DMS 273 (cell line): Measurements from ENCODE around the gene EXOC6.

Experiments used
- DNase-seq: peaks from one replicate; lab custom pipeline; 2025; ENCODE audit not compliant: unreplicated experiment; lab: John Stamatoyannopoulos, UW

The EXOC6 gene

GRCh38 chr10:93063144-93063976, 215.0 kb downstream of the EXOC6 start:
- DNase-seq, result no peak

- no peak for DNase-seq
These were observed 215.8 kb downstream of the EXOC6 start for GRCh38 chr10:93063977-93064660.

- no peak for DNase-seq
These were observed 216.7 kb downstream of the EXOC6 start for GRCh38 chr10:93064874-93065660.

- DNase-seq, result peak; percentile 65
These were observed 217.6 kb downstream of the EXOC6 start for GRCh38 chr10:93065675-93066543.

- no peak for DNase-seq
These were observed 218.2 kb downstream of the EXOC6 start for GRCh38 chr10:93066544-93066913.

- no peak for DNase-seq
These were observed 219.4 kb downstream of the EXOC6 start for GRCh38 chr10:93067443-93068365.

- DNase-seq, result peak; percentile 70
These were observed 220.3 kb downstream of the EXOC6 start for GRCh38 chr10:93068411-93069244.

- DNase-seq, result no peak
These were observed 220.9 kb downstream of the EXOC6 start for GRCh38 chr10:93069245-93069561.

- no peak for DNase-seq
These were observed 222.3 kb downstream of the EXOC6 start for GRCh38 chr10:93070378-93071176.

GRCh38 chr10:93071177-93071472, 222.8 kb downstream of the EXOC6 start:
- DNase-seq, result no peak

- peak; percentile 39 for DNase-seq
These were observed 223.4 kb downstream of the EXOC6 start for GRCh38 chr10:93071674-93072224.

GRCh38 chr10:93072225-93072712, 223.9 kb downstream of the EXOC6 start:
- peak; percentile 46 for DNase-seq

GRCh38 chr10:93072713-93073538, 224.6 kb downstream of the EXOC6 start:
- peak; percentile 49 for DNase-seq

- DNase-seq, result peak; percentile 53
These were observed 225.3 kb downstream of the EXOC6 start, which contains the start of gene CYP26A1 for GRCh38 chr10:93073539-93074146. CYP26A1 (plus strand) TSS chr10:93073893; CDS start chr10:93073935, 42 bp downstream.

- DNase-seq, result peak; percentile 61
These were observed 225.9 kb downstream of the EXOC6 start for GRCh38 chr10:93074147-93074596.
